SK-N-MC (cell line): ENCODE results near the gene KCTD6.
A peak's percentile ranks its signal among the peaks of the same experiment; 100 is the strongest.

Experiments
- DNase-seq: peaks from one replicate; pipeline ENCODE4 v3.0.0-alpha.2; 2011; ENCODE audit warnings: low read depth, low spot score
- H3K27ac ChIP-seq: fragments of 200-600 bp; sonication (generic); 2 replicates; pipeline ENCODE4 v1.5.1; 2016; ENCODE audit warnings: mixed run types
- H3K36me3 ChIP-seq: fragments of 200-600 bp; sonication (generic); 2 replicates; pipeline ENCODE4 v1.6.1; 2017; ENCODE audit warnings: antibody characterized with exemption, low read length, mixed read lengths; ENCODE audit not compliant: insufficient read depth
- H3K4me3 ChIP-seq: fragments of 200-600 bp; sonication (generic); 2 replicates; pipeline ENCODE4 v1.5.1; 2016
- H3K9ac ChIP-seq: fragments of 200-600 bp; sonication (generic); 2 replicates; pipeline ENCODE4 v1.8.0; 2017; ENCODE audit warnings: mixed run types, mixed read lengths; ENCODE audit not compliant: insufficient read length
- H3K9me3 ChIP-seq: fragments of 200-600 bp; sonication (generic); 2 replicates; pipeline ENCODE4 v1.6.1; 2017; ENCODE audit warnings: low read depth, mild to moderate bottlenecking, antibody characterized with exemption, low read length, moderate library complexity, mixed read lengths
- EZH2 ChIP-seq: fragments of 200-600 bp; sonication (generic); IDR thresholded peaks from one replicate; pipeline ENCODE4 v1.6.1; 2017; ENCODE audit warnings: antibody characterized with exemption
- FOXP2 ChIP-seq: optimal IDR thresholded peaks from 2 replicates; pipeline ENCODE3; 2011; ENCODE audit warnings: mild to moderate bottlenecking, moderate library complexity; ENCODE audit not compliant: insufficient read depth; ENCODE audit errors: extremely low read length, control extremely low read depth
- POLR2AphosphoS5 ChIP-seq: IDR thresholded peaks from 2 replicates; pipeline ENCODE4 v1.6.1; 2012; ENCODE audit warnings: mild to moderate bottlenecking, low read depth, low read length, borderline replicate concordance

KCTD6 gene

GRCh38 chr3:58482917-58483636, 8.8 kb upstream of the KCTD6 start:
- Histone ChIP-seq H3K27ac (no peak overlapping the region), H3K4me3 (no peak overlapping the region), H3K36me3 (no peaks in the 10 kb centered on the region), H3K9me3 (no peaks in the 10 kb centered on the region), H3K9ac (no peak overlapping the region)
- DNase-seq, result no peak
- TF ChIP-seq POLR2AphosphoS5, result no peak
- TF ChIP-seq FOXP2, result no peak
- TF ChIP-seq EZH2, result no peak

GRCh38 chr3:58484045-58484721, 7.7 kb upstream of the KCTD6 start:
- TF ChIP-seq POLR2AphosphoS5, result no peak
- no peak for TF ChIP-seq FOXP2
- no peak for TF ChIP-seq EZH2
- Histone ChIP-seq H3K9me3 (no peaks in the 10 kb centered on the region), H3K27ac (no peak overlapping the region), H3K4me3 (no peak overlapping the region), H3K36me3 (no peaks in the 10 kb centered on the region), H3K9ac (no peak overlapping the region)
- DNase-seq, result no peak

GRCh38 chr3:58484722-58485069, 7.2 kb upstream of the KCTD6 start:
- no peak overlapping the region for H3K9ac ChIP-seq
- TF ChIP-seq POLR2AphosphoS5, result no peak
- TF ChIP-seq EZH2, result no peak
- no peak for TF ChIP-seq FOXP2
- H3K4me3 ChIP-seq, result no peak overlapping the region
- no peak for DNase-seq
- no peaks in the 10 kb centered on the region for H3K9me3 ChIP-seq
- H3K36me3 ChIP-seq, result no peaks in the 10 kb centered on the region
- H3K27ac ChIP-seq, result no peak overlapping the region

- no peak overlapping the region for H3K9ac ChIP-seq
- no peak for DNase-seq
- no peak overlapping the region for H3K27ac ChIP-seq
- no peaks in the 10 kb centered on the region for H3K36me3 ChIP-seq
- no peaks in the 10 kb centered on the region for H3K9me3 ChIP-seq
- no peak overlapping the region for H3K4me3 ChIP-seq
- no peak for TF ChIP-seq EZH2
- TF ChIP-seq POLR2AphosphoS5, result no peak
- no peak for TF ChIP-seq FOXP2
These were observed 6.0 kb upstream of the KCTD6 start for GRCh38 chr3:58485801-58486435.

- H3K27ac ChIP-seq, result no peak overlapping the region
- H3K36me3 ChIP-seq, result no peaks in the 10 kb centered on the region
- H3K9ac ChIP-seq, result no peak overlapping the region
- H3K9me3 ChIP-seq, result no peaks in the 10 kb centered on the region
- TF ChIP-seq EZH2 (no peak), FOXP2 (no peak), POLR2AphosphoS5 (no peak)
- no peak overlapping the region for H3K4me3 ChIP-seq
- no peak for DNase-seq
These were observed 4.6 kb upstream of the KCTD6 start for GRCh38 chr3:58487140-58487886.

GRCh38 chr3:58488967-58489366, 2.9 kb upstream of the KCTD6 start:
- no peaks in the 10 kb centered on the region for H3K36me3 ChIP-seq
- TF ChIP-seq EZH2 (no peak), FOXP2 (no peak), POLR2AphosphoS5 (no peak)
- no peak for DNase-seq
- no peak overlapping the region for H3K9ac ChIP-seq
- H3K4me3 ChIP-seq, result no peak overlapping the region
- H3K9me3 ChIP-seq, result no peaks in the 10 kb centered on the region
- H3K27ac ChIP-seq, result no peak overlapping the region

- no peak for DNase-seq
- Histone ChIP-seq H3K4me3 (peak overlapping the region; percentile 60; the same call in 1 of the 2 replicates), H3K9me3 (no peaks in the 10 kb centered on the region), H3K9ac (no peak overlapping the region), H3K36me3 (no peaks in the 10 kb centered on the region), H3K27ac (no peak overlapping the region)
- TF ChIP-seq POLR2AphosphoS5 (no peak), EZH2 (no peak), FOXP2 (no peak)
These were observed 915 bp upstream of the KCTD6 start for GRCh38 chr3:58490860-58491501.
